ENCODE results near the gene GP1BA.

GRCh38 chr17:4947010-4947410 lies 14.9 kb downstream of the GP1BA start:
- TF ChIP-seq CTCF (conservative IDR thresholded peaks at IDR 0.05 in 1 of 2, IDR thresholded peaks at IDR 0.05 in 1 of 2; ENCODE audit: low read depth in 1 of 2, low read length in 2 of 2) (no peak), EZH2 (IDR thresholded peaks at IDR 0.05; ENCODE audit: low read length, missing control alignments) (no peak)
